ENCODE data around the gene ATAT1.
"Not testable (repeated sequence)": the region's sequence is repeated elsewhere in the genome, so short reads cannot be mapped to it uniquely, and the experiment has no call there.

ATAT1 gene

GRCh38 chr6:30626484-30627366 is at the start of gene ATAT1:
Gene ATAT1, plus strand, starts transcription at chr6:30626874.
- H3K4me2 ChIP-seq = peak within 1 kb of the TSS; percentile 94
- H3K9ac ChIP-seq = peak within 1 kb of the TSS; percentile 89
- no peaks in the 10 kb centered on the region for H3K9me3 ChIP-seq
- H3K27me3 ChIP-seq = no peaks in the 10 kb centered on the region
- no peak for TF ChIP-seq Cebpa-rat (IDR thresholded peaks at IDR 0.05)
- H4K20me1 ChIP-seq = no peaks in the 10 kb centered on the region
- peak within 1 kb of the TSS; percentile 88 for H3K27ac ChIP-seq
- peaks cover 86% of the 10 kb centered on the region for H3K36me3 ChIP-seq
- peaks cover 21% of the 10 kb centered on the region for H3K4me1 ChIP-seq
- peak within 1 kb of the TSS; percentile 84 for H3K4me3 ChIP-seq

- Histone ChIP-seq H3K27ac (no peak overlapping the region), H3K4me2 (no peak overlapping the region), H3K9me3 (no peaks in the 10 kb centered on the region), H3K9ac (no peak overlapping the region), H3K4me1 (peaks cover 17% of the 10 kb centered on the region), H4K20me1 (peaks cover 66% of the 10 kb centered on the region), H3K4me3 (no peak overlapping the region), H3K36me3 (peaks cover 98% of the 10 kb centered on the region), H3K27me3 (no peaks in the 10 kb centered on the region)
- no peak for TF ChIP-seq Cebpa-rat (IDR thresholded peaks at IDR 0.05)
These were observed 48.6 kb upstream of the ATAT1 start for GRCh38 chr6:30578051-30578450.

- Histone ChIP-seq H3K4me3 (no peak overlapping the region), H3K4me2 (no peak overlapping the region), H3K9me3 (no peaks in the 10 kb centered on the region), H3K9ac (no peak overlapping the region), H3K4me1 (no peaks in the 10 kb centered on the region), H3K27ac (no peak overlapping the region), H3K27me3 (no peaks in the 10 kb centered on the region), H3K36me3 (peaks cover 100% of the 10 kb centered on the region), H4K20me1 (peaks cover 15% of the 10 kb centered on the region)
- TF ChIP-seq Cebpa-rat (IDR thresholded peaks at IDR 0.05) = no peak
These were observed 42.8 kb upstream of the ATAT1 start for GRCh38 chr6:30583921-30584320.

- Histone ChIP-seq H3K4me2 (no peak overlapping the region), H3K4me3 (no peak overlapping the region), H3K36me3 (peaks cover 100% of the 10 kb centered on the region), H3K4me1 (no peaks in the 10 kb centered on the region), H3K27ac (no peak overlapping the region), H3K9ac (no peak overlapping the region), H3K9me3 (no peaks in the 10 kb centered on the region), H3K27me3 (no peaks in the 10 kb centered on the region), H4K20me1 (peaks cover 54% of the 10 kb centered on the region)
- no peak for TF ChIP-seq Cebpa-rat (IDR thresholded peaks at IDR 0.05)
These were observed 36.8 kb upstream of the ATAT1 start for GRCh38 chr6:30589754-30590358.

GRCh38 chr6:30590509-30590908 is 36.2 kb upstream of the ATAT1 start:
- Histone ChIP-seq H3K27me3 (no peaks in the 10 kb centered on the region), H3K9me3 (no peaks in the 10 kb centered on the region), H3K27ac (no peak overlapping the region), H3K36me3 (peaks cover 100% of the 10 kb centered on the region), H3K4me1 (no peaks in the 10 kb centered on the region), H3K4me3 (no peak overlapping the region), H3K9ac (no peak overlapping the region), H4K20me1 (peaks cover 60% of the 10 kb centered on the region), H3K4me2 (no peak overlapping the region)
- TF ChIP-seq Cebpa-rat (IDR thresholded peaks at IDR 0.05) = no peak

- TF ChIP-seq Cebpa-rat (IDR thresholded peaks at IDR 0.05) = no peak
- Histone ChIP-seq H3K36me3 (peaks cover 96% of the 10 kb centered on the region), H3K4me1 (no peaks in the 10 kb centered on the region), H3K4me3 (no peak overlapping the region), H3K4me2 (no peak overlapping the region), H3K9me3 (no peaks in the 10 kb centered on the region), H3K27ac (no peak overlapping the region), H4K20me1 (peaks cover 60% of the 10 kb centered on the region), H3K9ac (no peak overlapping the region), H3K27me3 (no peaks in the 10 kb centered on the region)
These were observed 35.7 kb upstream of the ATAT1 start for GRCh38 chr6:30591008-30591407.

GRCh38 chr6:30592287-30592686 is 34.4 kb upstream of the ATAT1 start:
- no peak overlapping the region for H3K4me2 ChIP-seq
- peaks cover 60% of the 10 kb centered on the region for H4K20me1 ChIP-seq
- peaks cover under 1% of the 10 kb centered on the region; the same call in 1 of the 2 replicates for H3K4me1 ChIP-seq
- H3K9me3 ChIP-seq = no peaks in the 10 kb centered on the region
- no peak overlapping the region for H3K9ac ChIP-seq
- H3K4me3 ChIP-seq = no peak overlapping the region
- H3K36me3 ChIP-seq = peaks cover 95% of the 10 kb centered on the region
- TF ChIP-seq Cebpa-rat (IDR thresholded peaks at IDR 0.05) = no peak
- H3K27me3 ChIP-seq = no peaks in the 10 kb centered on the region
- H3K27ac ChIP-seq = no peak overlapping the region

GRCh38 chr6:30597315-30598144 is 29.1 kb upstream of the ATAT1 start:
- not testable (repeated sequence) for H3K9ac ChIP-seq
- Histone ChIP-seq H4K20me1 (peaks cover 46% of the 10 kb centered on the region), H3K36me3 (peaks cover 90% of the 10 kb centered on the region)

GRCh38 chr6:30598912-30599624 is 27.6 kb upstream of the ATAT1 start:
- H3K9ac ChIP-seq = no peak overlapping the region
- H3K9me3 ChIP-seq = no peaks in the 10 kb centered on the region
- H3K4me2 ChIP-seq = no peak overlapping the region
- H3K27me3 ChIP-seq = no peaks in the 10 kb centered on the region
- no peak overlapping the region for H3K4me3 ChIP-seq
- peaks cover 45% of the 10 kb centered on the region for H4K20me1 ChIP-seq
- H3K4me1 ChIP-seq = peaks cover 56% of the 10 kb centered on the region
- H3K27ac ChIP-seq = peak overlapping the region; percentile 76
- TF ChIP-seq Cebpa-rat (IDR thresholded peaks at IDR 0.05) = no peak
- peaks cover 90% of the 10 kb centered on the region for H3K36me3 ChIP-seq

More at GRCh38 chr6:30597315-30598144, 29.1 kb upstream of the ATAT1 start:
- not testable (repeated sequence) for H3K4me2 ChIP-seq, H3K27ac ChIP-seq, H3K27me3 ChIP-seq, H3K9me3 ChIP-seq, H3K4me3 ChIP-seq
- peaks cover 41% of the 10 kb centered on the region for H3K4me1 ChIP-seq
